RWPE1 (cell line): ENCODE results near the gene KPNA1.

Experiments
- CTCF ChIA-PET: fragments of 350-600 bp; sonication (Branson Sonifier 250); formaldehyde crosslinking; extraction: SDS; loops from one replicate; lab custom pipeline; 2021; lab: Yijun Ruan, JAX
- POLR2A ChIA-PET: fragments of 400-600 bp; formaldehyde crosslinking; extraction: SDS; loops from one replicate; lab custom pipeline; 2020; ENCODE audit warnings: antibody characterized with exemption; ENCODE audit not compliant: low non-redundant PET; lab: Yijun Ruan, JAX
- DNase-seq: peaks from one replicate; pipeline ENCODE4 v3.0.0; 2012; ENCODE audit warnings: low spot score
- H3K27ac ChIP-seq: fragments of 450-650 bp; 2 replicates; pipeline ENCODE4 v1.5.1; 2017
- TF ChIP-seq, protein P1 (sequence below): fragments of 450-650 bp; conservative IDR thresholded peaks from 2 replicates; pipeline ENCODE4 v1.5.1; 2017; ENCODE audit warnings: low read depth, mild to moderate bottlenecking

KPNA1 gene

DNA sequence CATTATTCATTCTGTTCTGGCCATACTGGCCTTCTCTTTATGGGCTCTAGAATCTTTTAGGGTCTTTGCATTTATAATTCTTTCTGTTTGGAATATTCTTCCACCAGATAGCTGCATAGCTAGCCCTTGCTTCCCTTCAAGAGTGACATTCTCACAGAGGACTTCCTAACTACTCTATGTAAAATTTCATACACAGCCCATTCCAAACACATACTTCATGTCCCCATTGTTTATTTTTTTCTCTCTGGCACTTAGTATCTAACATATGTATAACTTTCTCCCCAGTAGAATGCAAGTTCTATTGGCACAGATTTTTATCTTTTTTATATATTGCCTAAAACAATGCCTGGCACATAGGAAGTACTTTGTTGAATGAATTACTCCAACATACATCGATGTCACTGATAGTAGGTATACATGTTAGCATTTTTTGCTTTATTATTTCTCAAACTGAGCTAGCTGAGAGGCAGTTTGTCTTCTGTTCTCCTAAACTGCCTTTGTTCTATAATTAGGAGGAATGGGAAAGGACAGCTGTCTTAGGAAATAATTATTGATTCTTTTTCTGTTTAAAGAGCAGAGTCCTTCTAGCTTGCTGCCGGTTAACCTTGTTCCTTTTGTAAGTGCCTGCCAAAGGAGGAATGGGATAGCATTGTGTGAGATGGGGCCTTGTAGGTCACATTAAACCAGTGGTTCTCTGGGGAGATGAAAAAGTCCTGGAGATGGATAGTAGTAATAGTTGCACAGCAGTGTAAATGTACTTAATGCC lies 122.9 kb downstream of the KPNA1 start:
- DNase-seq: no peak
- CTCF ChIA-PET: interaction anchor here (0.5 kb wide), 1 partner anchor 427 kb away, joined by 6 read pairs; no protein-coding TSS in a partner anchor
- POLR2A ChIA-PET: no interaction called here
- H3K27ac ChIP-seq: no peak overlapping the region
- TF ChIP-seq, protein P1, sequence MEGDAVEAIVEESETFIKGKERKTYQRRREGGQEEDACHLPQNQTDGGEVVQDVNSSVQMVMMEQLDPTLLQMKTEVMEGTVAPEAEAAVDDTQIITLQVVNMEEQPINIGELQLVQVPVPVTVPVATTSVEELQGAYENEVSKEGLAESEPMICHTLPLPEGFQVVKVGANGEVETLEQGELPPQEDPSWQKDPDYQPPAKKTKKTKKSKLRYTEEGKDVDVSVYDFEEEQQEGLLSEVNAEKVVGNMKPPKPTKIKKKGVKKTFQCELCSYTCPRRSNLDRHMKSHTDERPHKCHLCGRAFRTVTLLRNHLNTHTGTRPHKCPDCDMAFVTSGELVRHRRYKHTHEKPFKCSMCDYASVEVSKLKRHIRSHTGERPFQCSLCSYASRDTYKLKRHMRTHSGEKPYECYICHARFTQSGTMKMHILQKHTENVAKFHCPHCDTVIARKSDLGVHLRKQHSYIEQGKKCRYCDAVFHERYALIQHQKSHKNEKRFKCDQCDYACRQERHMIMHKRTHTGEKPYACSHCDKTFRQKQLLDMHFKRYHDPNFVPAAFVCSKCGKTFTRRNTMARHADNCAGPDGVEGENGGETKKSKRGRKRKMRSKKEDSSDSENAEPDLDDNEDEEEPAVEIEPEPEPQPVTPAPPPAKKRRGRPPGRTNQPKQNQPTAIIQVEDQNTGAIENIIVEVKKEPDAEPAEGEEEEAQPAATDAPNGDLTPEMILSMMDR: no peak

DNA sequence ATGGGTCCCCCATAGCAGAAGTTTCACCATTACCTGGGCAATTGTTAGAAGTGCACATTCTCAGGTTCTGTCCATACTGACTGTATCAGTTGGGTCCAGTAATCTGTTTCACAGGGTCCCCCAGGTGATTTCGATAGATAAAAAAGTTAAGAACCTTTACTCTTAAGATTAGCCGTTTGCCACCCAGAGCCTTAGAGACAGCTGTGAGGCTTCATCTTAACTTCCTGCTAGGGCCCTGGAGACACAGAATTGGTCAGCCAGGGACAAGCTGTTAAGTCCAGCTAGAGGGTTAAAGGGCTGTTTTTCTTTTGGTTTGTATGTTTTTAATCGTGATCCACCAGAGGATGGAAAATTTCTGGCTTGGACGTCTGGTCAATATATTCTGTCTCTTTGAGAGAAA lies 124.1 kb downstream of the KPNA1 start:
- POLR2A ChIA-PET: no interaction called here
- no peak overlapping the region for H3K27ac ChIP-seq
- TF ChIP-seq, protein P1: no peak
- CTCF ChIA-PET: interaction anchor here (0.7 to 0.8 kb wide), 2 partner anchors 21 to 288 kb away, joined by 3 to 4 read pairs; no protein-coding TSS in a partner anchor
- DNase-seq: no peak

DNA sequence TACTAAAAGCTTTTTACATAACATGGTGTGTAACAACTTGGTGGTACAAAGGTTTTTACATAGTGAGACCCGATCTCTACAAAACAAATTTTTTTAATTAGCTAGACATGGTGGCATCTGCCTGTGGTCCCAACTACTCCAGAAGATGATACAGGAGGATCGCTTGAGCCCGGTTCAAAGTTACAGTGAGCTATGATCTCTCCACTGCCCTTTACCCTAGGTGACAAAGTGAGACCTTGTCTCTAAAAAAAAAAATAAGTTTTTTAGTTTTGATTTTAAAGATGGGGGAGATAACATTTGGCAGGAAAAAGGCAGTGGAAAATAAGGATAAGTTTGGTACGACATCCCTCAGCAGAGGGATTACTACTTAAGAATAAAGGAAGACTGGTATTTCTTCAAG lies 124.8 kb downstream of the KPNA1 start:
- ChIA-PET POLR2A (no interaction called here), CTCF (interaction anchor here (0.8 kb wide), 1 partner anchor 289 kb away, joined by 4 read pairs; no protein-coding TSS in a partner anchor)
- TF ChIP-seq, protein P1: no peak
- DNase-seq: no peak
- no peak overlapping the region for H3K27ac ChIP-seq

DNA sequence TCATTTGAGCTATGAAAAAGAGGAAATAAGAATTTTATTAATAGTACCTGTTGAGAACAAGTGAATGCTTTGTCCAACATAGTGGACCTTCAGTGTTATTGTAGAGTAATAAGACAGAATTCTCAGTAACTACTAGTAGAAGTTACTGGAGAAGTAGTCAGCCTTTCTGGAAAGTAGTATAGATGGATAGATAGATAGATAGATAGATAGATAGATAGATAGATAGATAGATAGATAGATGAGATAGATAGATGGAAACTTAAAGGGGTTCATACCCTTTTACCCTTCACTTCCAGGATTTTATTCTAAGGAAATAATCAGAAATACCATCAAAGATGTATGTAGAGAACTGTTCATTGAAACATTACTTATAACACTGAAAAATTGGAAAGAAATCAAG lies 125.5 kb downstream of the KPNA1 start:
- no peak overlapping the region for H3K27ac ChIP-seq
- POLR2A ChIA-PET: interaction anchor here (0.6 kb wide), 1 partner anchor 13 kb away, joined by 3 read pairs; no protein-coding TSS in a partner anchor
- CTCF ChIA-PET: interaction anchor here (0.6 kb wide), 1 partner anchor 1453 kb away, joined by 3 read pairs; no protein-coding TSS in a partner anchor
- TF ChIP-seq, protein P1: no peak
- no peak for DNase-seq

DNA sequence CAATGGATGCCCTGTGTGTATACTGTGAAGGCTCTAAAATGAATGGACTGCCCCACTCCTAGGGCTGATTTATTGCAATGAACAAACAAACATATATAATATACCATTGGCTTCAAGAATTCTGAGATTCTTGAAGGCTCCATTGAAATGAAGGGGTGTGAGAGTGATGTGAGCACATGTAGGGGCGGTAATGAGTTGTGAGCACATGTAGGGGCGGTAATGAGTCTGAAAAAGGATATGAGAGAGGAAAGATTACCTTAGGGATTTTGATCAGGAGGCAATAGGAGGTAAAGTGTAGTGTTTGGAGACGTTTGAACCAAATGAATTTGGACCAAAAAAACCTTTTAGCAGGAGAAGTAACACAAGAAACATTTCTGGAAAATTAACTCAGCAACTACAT lies 127.0 kb downstream of the KPNA1 start:
- no peak for DNase-seq
- TF ChIP-seq, protein P1: no peak
- no peak overlapping the region for H3K27ac ChIP-seq
- ChIA-PET POLR2A (no interaction called here), CTCF (no interaction called here)

DNA sequence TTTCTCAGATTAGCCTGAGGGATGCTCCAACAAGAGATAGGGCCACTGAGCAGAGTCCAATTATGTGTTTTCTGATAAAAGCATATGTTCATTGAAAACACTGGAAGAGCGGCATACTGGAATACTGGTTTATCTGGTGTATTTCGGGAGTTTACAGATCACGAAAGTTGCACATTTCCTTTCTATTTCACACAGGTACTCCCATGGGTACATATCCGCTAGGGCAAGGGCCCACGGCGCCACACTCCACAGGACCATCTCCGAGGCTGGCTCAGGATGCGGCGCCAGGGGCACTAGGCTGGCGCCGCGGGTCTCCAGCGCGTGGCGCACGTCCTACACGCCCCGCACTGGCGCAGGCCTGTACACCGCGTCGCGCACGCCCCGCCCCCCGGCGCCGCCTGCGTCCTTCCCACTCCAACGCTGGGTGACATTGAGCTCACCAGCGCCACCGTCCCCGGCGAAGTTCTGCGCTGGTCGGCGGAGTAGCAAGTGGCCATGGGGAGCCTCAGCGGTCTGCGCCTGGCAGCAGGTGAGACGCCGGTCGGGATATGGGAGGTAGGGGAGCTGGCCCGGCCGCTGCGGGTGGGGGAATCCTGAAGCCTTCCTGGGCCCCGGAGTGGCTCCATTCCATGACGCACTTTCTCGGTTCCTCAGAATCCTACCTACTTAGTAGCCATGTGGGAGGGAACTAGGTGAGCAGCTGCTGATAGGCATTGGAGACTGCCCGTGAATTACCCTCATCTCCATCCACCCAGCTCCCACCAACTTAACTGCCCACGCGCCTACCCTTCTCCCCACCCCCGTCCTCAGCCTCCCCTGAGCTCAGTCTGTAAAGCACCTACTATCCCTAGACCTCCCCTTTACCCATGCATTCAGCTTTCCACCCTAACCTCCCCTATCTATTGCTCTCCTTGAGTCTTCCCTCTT lies 130.7 kb downstream of the KPNA1 start, which contains the start of gene FAM162A:
Gene FAM162A (plus strand): TSS at position 412 of the 927 bp plus-strand sequence. CDS start 84 bp downstream, at position 496.
- TF ChIP-seq, protein P1: peak; percentile 72
- peak; percentile 83 for DNase-seq
- ChIA-PET POLR2A (interaction anchor here (0.6 to 1.1 kb wide), 3 partner anchors 9 to 32 kb away, joined by 3 to 4 read pairs (median 3); partner anchors contain the start of gene WDR5B), CTCF (interaction anchor here (0.5 to 1.8 kb wide), 9 partner anchors 9 to 926 kb away, joined by 3 to 13 read pairs (median 3); no protein-coding TSS in a partner anchor)
- peak within 1 kb of the TSS; percentile 81 for H3K27ac ChIP-seq
